ENCODE data around the gene SMAD2.

Gene SMAD2

DNA sequence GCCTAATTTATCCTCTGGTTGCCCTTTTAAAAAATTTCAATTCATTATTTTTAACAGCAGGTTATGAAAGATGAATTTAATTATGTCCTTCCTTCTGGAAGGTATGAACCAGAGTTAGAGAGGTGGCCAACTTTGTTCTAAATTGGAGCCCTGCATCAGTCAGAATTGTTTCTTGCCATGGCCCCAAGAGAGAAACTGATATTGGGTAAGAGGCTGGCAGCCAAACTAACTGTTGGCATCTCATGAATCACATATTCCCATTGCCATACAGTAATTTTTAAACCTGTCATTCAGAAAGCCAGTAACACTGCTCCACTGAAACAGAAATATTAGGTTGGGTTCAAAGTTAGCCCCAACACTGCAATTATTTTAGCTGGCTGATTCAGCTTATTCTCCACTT, 67.4 kb downstream of the SMAD2 start:
- H3K27ac ChIP-seq (ENCODE audit: low read depth, low read length, poor library complexity, severe bottlenecking) = no peak overlapping the region
- TF ChIP-seq, protein P1, sequence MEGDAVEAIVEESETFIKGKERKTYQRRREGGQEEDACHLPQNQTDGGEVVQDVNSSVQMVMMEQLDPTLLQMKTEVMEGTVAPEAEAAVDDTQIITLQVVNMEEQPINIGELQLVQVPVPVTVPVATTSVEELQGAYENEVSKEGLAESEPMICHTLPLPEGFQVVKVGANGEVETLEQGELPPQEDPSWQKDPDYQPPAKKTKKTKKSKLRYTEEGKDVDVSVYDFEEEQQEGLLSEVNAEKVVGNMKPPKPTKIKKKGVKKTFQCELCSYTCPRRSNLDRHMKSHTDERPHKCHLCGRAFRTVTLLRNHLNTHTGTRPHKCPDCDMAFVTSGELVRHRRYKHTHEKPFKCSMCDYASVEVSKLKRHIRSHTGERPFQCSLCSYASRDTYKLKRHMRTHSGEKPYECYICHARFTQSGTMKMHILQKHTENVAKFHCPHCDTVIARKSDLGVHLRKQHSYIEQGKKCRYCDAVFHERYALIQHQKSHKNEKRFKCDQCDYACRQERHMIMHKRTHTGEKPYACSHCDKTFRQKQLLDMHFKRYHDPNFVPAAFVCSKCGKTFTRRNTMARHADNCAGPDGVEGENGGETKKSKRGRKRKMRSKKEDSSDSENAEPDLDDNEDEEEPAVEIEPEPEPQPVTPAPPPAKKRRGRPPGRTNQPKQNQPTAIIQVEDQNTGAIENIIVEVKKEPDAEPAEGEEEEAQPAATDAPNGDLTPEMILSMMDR (IDR thresholded peaks at IDR 0.05; ENCODE audit: low read length) = no peak
- no peak for TF ChIP-seq EZH2 (IDR thresholded peaks at IDR 0.05; ENCODE audit: borderline replicate concordance, low read length)
- H3K9me2 ChIP-seq (ENCODE audit: low read depth, low read length) = no peaks in the 10 kb centered on the region
- H2AFZ ChIP-seq (ENCODE audit: low read length) = no peak overlapping the region
- H3K79me2 ChIP-seq (ENCODE audit: insufficient read depth, low read length) = no peaks in the 10 kb centered on the region
- no peak overlapping the region for H3K9ac ChIP-seq (ENCODE audit: low read length)
- H3K36me3 ChIP-seq (ENCODE audit: insufficient read depth, low read length) = peaks cover 77% of the 10 kb centered on the region
- H3K9me3 ChIP-seq (ENCODE audit: low read length) = peaks cover 12% of the 10 kb centered on the region; the same call in 1 of the 2 replicates
- no peaks in the 10 kb centered on the region for H3K4me1 ChIP-seq (ENCODE audit: insufficient read depth, low read length, severe bottlenecking)
- H3K27me3 ChIP-seq (ENCODE audit: insufficient read depth, low read length) = no peaks in the 10 kb centered on the region
- no peak overlapping the region for H3K4me3 ChIP-seq (ENCODE audit: low read depth, low read length, poor library complexity, severe bottlenecking)
- H3K4me2 ChIP-seq (ENCODE audit: low read length) = no peak overlapping the region
- H3F3A ChIP-seq (ENCODE audit: insufficient read depth, low read length) = no peaks in the 10 kb centered on the region
- H4K20me1 ChIP-seq (ENCODE audit: insufficient read depth, low read length) = no peaks in the 10 kb centered on the region

GRCh38 chr18:47858607-47859006, 71.9 kb downstream of the SMAD2 start:
- TF ChIP-seq, protein P1 (IDR thresholded peaks at IDR 0.05; ENCODE audit: low read length) = no peak
- no peak for TF ChIP-seq EZH2 (IDR thresholded peaks at IDR 0.05; ENCODE audit: borderline replicate concordance, low read length)
- Histone ChIP-seq H3K4me3 (ENCODE audit: low read depth, low read length, poor library complexity, severe bottlenecking) (no peak overlapping the region), H3K4me1 (ENCODE audit: insufficient read depth, low read length, severe bottlenecking) (no peaks in the 10 kb centered on the region), H3K27me3 (ENCODE audit: insufficient read depth, low read length) (no peaks in the 10 kb centered on the region), H3K27ac (ENCODE audit: low read depth, low read length, poor library complexity, severe bottlenecking) (no peak overlapping the region), H3K9me2 (ENCODE audit: low read depth, low read length) (no peaks in the 10 kb centered on the region), H3K4me2 (ENCODE audit: low read length) (no peak overlapping the region), H3K9me3 (ENCODE audit: low read length) (peaks cover 23% of the 10 kb centered on the region; the same call in 1 of the 2 replicates), H2AFZ (ENCODE audit: low read length) (no peak overlapping the region), H3F3A (ENCODE audit: insufficient read depth, low read length) (no peaks in the 10 kb centered on the region), H3K36me3 (ENCODE audit: insufficient read depth, low read length) (peaks cover 77% of the 10 kb centered on the region), H3K79me2 (ENCODE audit: insufficient read depth, low read length) (no peaks in the 10 kb centered on the region), H3K9ac (ENCODE audit: low read length) (no peak overlapping the region), H4K20me1 (ENCODE audit: insufficient read depth, low read length) (no peaks in the 10 kb centered on the region)

GRCh38 chr18:47847635-47848034, 82.8 kb downstream of the SMAD2 start:
- H3K4me3 ChIP-seq (ENCODE audit: low read depth, low read length, poor library complexity, severe bottlenecking) = no peak overlapping the region
- no peaks in the 10 kb centered on the region for H3K79me2 ChIP-seq (ENCODE audit: insufficient read depth, low read length)
- no peaks in the 10 kb centered on the region for H3K27me3 ChIP-seq (ENCODE audit: insufficient read depth, low read length)
- no peaks in the 10 kb centered on the region for H4K20me1 ChIP-seq (ENCODE audit: insufficient read depth, low read length)
- H3K9me3 ChIP-seq (ENCODE audit: low read length) = no peaks in the 10 kb centered on the region
- H3K4me1 ChIP-seq (ENCODE audit: insufficient read depth, low read length, severe bottlenecking) = no peaks in the 10 kb centered on the region
- no peak overlapping the region for H2AFZ ChIP-seq (ENCODE audit: low read length)
- no peak for TF ChIP-seq EZH2 (IDR thresholded peaks at IDR 0.05; ENCODE audit: borderline replicate concordance, low read length)
- TF ChIP-seq, protein P1 (IDR thresholded peaks at IDR 0.05; ENCODE audit: low read length) = no peak
- no peak overlapping the region for H3K27ac ChIP-seq (ENCODE audit: low read depth, low read length, poor library complexity, severe bottlenecking)
- H3K36me3 ChIP-seq (ENCODE audit: insufficient read depth, low read length) = peaks cover 64% of the 10 kb centered on the region
- H3K9me2 ChIP-seq (ENCODE audit: low read depth, low read length) = no peaks in the 10 kb centered on the region; the same call in 1 of the 2 replicates
- H3F3A ChIP-seq (ENCODE audit: insufficient read depth, low read length) = no peaks in the 10 kb centered on the region
- no peak overlapping the region for H3K9ac ChIP-seq (ENCODE audit: low read length)
- no peak overlapping the region for H3K4me2 ChIP-seq (ENCODE audit: low read length)
